AG20443 (cell line): ENCODE data around the gene ERVFRD-1.

Experiments used
- DNase-seq: peaks from one replicate; pipeline ENCODE4 v3.0.0; 2012; ENCODE audit warnings: low spot score, mixed read lengths

Gene ERVFRD-1

DNA sequence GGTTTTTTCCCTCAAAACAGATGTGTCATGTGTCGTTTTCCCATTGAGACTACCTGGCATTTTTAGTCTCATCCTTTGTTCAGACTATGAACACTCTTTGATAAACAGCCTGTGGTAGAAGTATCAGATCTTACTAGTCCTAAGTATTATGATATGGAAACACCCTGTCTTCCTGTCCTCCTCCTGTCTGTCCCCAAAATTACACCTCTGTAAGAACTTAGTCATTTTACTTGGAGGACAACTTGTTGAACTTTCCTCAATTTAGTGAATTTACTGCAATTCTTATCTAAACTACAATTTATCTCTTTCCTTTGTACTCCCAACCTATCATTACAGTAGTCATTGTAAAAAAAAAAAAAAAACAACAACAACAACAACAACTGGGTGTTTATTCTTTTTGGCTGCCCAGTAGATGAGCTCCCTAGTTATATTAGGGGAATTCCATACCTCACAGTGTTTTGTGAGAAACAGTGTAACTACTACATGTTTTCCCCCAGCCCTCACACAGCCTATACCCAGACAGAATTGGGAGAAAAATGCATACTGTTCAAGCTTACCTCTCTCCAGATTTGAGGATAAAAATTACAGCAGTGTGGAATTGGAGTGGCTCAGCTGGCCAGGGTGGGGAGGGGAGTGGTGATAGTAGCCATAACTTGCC, 18.5 kb upstream of the ERVFRD-1 start:
- no peak for DNase-seq

DNA sequence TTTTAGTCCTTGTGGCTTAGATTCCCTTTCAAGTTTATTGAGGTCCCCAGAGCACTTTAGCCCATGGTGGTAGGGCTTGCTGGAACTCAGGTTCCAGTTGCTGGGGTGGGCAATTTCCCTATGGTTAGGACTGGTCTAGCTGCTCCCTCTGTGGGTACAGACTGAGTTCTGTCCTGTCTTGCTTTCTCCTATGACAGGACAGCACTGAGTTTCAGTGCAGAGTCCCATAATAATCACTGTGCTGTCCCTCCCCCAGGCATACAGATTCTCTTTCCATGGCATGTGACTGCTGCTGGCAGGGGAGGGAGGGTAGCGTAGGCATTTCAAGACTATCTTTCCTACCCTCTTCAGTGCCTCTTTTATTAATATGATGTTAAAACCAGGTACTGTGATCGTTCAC, 17.1 kb upstream of the ERVFRD-1 start:
- DNase-seq = no peak

- DNase-seq = no peak
These were observed 15.4 kb upstream of the ERVFRD-1 start for GRCh38 chr6:11126876-11127275.

DNA sequence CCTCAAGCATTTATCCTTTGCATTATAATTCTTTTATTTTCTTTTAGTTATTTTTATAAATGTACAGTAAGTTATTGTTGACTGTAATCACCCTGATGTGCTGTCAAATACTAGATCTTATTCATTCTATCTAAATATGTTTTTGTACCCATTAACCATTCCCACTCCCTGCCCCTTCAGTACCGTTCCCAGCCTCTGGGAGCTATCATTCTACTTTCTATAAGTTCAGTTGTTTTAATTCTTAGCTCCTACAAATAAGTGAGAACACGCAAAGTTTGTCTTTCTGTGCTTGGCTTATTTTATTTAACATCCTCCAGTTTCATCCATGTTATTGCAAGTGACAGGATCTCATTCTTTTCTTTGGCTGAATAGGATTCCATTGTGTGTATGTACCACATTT, 12.5 kb upstream of the ERVFRD-1 start:
- no peak for DNase-seq

DNA sequence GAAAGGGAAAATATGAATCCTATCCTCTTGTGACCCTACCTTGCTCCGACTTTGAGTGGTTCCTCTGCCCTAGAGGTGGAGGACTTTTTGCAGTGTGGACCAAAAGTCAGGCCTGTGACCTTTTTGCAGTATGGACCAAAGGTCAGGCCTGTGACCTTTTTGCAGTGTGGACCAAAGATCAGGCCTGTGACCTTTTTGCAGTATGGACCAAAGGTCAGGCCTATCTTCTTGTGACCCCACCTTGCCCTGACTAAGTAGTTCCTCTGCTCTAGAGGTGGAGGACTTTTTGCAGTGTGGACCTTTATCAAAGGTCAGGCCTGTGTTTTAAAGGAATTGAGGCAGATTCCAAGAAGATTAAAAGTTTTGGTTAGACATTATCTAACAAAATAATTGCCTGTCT, 10.9 kb upstream of the ERVFRD-1 start:
- no peak for DNase-seq

GRCh38 chr6:11121851-11122250, 10.3 kb upstream of the ERVFRD-1 start:
- DNase-seq = no peak

DNA sequence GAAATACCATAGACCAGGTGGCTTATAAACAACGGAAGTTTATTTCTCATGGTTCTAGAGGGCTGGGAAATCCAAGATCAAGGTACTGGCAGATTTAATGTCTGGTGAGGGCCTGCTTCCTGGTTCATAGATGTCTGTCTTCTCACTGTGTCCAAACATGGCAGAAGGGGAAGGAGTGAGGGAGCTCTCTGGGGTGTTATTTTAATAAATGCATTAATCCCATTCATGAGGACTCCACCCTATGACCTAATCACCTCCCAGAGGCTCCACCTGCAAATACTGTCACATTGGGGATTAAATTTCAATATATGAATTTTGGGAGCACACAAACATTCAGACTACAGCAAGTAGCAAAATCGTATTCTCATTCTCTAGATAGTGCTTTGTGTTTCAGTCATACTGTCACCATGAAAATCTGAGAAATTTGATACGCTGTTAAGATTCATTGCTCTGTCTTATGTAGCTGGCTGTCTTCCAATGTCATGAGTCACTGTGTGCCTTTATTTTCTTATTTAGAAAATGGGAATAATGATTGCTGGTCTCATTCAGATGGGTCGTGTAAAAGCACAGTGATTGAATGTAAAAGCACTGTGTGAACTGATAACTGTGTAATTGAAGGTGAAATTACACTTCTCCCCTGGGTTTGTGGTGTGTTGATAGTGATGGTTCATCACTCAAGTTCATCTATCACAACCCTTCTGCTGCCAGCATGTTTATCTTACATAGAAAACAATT, 8.9 kb upstream of the ERVFRD-1 start:
- no peak for DNase-seq

DNA sequence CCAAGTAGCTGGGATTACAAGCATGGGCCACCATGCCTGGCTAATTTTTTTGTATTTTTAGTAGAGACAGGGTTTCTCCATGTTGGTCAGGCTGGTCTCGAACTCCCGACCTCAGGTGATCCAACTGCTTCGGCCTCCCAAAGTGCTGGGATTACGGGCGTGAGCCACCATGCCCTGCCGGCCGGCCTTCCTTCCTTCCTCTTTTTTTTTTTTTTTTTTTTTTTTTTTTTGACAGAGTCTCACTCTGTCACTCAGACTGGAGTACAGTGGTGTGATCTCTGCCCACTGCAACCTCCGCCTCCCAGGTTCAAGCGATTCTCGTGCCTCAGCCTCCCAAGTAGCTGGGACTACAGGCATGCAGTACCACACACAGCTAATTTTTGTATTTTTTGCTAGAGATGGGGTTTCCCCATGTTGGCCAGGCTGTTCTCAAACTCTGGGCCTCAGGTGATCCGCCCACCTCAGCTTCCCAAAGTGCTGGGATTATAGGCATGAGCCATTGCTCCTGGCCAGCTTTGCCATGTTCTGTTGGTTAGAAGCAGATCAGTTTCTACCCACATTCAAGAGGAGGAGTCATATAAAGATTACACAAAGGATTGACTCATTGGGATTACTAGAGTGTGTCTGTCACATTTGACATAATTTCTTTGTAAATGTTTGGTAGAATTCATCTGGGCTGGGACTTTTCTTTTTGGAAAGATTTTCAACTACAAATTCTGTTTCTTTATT, 4.4 kb upstream of the ERVFRD-1 start:
- peak; percentile 42 for DNase-seq

DNA sequence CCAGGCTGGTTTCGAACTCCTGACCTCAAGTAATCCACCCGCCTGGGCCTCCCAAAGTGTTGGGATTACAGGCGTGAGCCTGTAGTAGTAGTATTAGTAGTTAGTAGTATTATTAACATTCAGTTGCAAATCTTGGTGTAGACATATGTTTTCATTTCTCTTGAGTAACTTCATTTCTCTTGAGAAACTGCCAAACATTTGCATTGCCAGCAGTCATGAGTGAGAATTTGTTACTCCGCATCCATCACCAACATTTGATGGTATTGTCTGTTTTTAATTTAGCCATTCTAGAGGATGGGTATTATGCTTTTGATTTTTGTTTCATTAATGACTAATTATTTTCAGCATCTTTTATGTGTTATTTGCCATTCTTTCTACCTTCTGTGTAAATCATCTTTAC, 1.5 kb upstream of the ERVFRD-1 start:
- peak; percentile 29 for DNase-seq

DNA sequence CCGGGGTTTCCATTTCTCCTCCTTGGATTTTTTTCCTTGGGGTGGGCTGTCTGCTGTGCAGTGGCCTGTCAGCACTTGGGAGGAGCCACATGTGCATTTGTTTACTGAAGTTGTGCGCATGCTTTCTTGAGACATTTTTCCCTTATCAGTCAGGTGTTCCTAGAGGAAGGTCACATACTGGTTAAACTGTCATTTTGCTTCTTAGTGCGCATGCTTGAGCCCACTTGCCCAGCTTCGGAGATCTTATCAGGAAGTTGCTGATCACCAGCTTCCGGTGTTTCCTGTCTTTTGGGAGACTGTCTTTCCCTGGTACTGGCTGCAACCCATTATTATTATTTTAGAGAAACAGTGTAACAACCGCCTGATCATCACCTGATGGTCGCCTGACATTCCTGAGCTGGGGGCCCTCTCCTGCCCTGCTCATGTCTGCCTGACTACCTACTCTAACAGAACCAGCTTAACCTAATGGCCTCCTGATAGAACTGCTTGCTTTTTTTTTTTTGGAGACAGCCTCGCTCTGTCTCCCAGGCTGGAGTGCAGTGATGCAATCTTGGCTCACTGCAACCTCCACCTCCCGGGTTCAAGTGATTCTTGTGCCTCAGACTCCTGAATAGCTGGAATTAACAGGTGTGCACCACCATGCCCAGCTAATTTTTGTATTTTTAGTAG, 378 bp upstream of the ERVFRD-1 start:
- no peak for DNase-seq

DNA sequence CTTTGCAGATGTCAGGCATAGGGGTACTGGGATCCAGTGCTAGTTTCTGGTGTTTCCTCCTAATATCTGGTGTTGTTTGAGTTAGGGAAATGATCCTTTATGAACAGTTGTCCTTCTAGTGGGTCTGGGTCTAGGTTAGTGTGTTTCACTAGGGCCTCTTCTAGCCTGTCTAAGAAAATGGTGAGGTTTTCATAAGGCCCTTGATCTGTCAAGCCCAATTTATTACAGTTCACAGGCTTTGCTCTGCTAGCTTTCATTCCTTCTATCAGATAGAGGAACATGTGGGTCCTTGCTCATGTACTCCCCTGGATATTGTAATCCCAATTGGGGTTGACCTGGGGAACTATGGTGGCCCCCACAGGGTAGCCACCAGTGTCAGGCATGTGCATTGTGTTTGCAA, 2.8 kb downstream of the ERVFRD-1 start:
- no peak for DNase-seq

GRCh38 chr6:11103065-11103464, 8.5 kb downstream of the ERVFRD-1 start:
- no peak for DNase-seq

DNA sequence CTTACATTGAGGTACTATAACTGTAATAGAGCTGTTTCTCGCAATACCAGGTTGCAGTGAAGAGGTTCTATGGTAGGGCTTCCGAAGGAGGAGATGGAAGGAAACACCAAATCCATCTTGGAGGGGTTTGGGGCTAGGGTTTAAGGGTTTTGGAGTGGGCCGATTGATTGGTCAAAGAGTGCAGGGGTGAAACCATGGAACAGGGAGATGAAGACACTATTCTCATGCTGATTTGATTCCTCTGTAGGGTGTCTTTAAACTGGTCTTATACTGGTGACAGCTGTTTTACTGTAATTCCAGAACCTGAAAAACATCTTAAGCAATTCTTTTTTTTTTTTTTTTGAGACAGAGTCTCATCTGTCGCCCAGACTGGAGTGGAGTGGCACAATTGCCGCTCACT, 10.1 kb downstream of the ERVFRD-1 start:
- no peak for DNase-seq

- DNase-seq = no peak
These were observed 13.5 kb downstream of the ERVFRD-1 start for GRCh38 chr6:11098004-11098403.

DNA sequence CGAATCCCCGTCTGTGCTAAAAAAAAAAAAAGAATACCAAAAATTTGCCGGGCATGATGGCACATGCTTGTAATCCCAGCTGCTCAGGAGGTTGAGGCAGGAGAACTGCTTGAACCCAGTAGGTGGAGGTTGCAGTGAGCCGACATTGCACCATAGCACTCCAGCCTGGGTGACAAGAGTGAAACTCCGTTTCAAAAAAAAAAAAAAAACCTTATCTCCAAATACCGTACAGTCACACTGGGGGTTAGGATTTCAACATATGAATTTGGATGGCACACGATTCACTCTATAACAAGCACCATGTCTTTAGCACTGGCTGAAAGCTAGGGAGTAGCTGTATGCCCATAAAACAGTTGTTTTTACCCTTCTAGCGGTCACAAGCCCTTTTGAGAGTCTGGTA, 14.0 kb downstream of the ERVFRD-1 start:
- DNase-seq = no peak

DNA sequence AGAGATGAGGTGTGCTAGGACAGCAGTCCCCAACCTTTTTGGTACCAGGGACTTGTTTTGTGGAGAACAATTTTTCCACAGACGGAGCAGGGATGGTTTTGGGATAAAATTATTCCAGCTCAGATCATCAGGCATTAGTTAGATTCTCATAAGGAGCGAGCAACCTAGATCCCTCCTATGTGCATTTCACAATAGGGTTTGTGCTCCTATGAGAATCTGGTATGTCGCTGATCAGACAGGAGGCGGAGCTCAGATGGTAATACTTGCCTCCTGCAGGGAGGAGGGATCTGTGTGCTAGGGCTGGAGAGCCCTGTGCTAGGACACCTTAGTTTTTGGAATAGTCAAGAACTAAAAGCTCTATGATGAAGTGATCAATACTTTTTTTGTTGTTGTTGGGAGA, 15.4 kb downstream of the ERVFRD-1 start:
- peak; percentile 49 for DNase-seq

GRCh38 chr6:11094941-11095340, 16.6 kb downstream of the ERVFRD-1 start:
- DNase-seq = no peak

GRCh38 chr6:11094411-11094851, 17.1 kb downstream of the ERVFRD-1 start:
- peak; percentile 58 for DNase-seq

- peak; percentile 98 for DNase-seq
These were observed 17.7 kb downstream of the ERVFRD-1 start, which contains the start of gene SMIM13 for GRCh38 chr6:11093626-11094410. SMIM13 (plus strand) TSS chr6:11093834; CDS start chr6:11094314, 480 bp downstream.

DNA sequence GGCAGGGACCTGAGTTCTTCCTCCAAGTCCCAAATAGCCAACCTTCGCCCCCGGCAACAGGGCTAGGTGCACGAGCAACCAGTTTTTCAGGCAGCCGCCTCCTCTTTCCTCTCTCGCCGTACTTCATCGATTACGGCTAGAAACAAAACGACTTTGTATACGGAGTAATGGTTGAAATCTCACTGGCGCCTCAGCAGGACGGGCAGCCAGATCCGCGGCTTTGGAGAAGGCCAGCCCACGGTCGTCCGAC, 18.2 kb downstream of the ERVFRD-1 start:
- DNase-seq = no peak

DNA sequence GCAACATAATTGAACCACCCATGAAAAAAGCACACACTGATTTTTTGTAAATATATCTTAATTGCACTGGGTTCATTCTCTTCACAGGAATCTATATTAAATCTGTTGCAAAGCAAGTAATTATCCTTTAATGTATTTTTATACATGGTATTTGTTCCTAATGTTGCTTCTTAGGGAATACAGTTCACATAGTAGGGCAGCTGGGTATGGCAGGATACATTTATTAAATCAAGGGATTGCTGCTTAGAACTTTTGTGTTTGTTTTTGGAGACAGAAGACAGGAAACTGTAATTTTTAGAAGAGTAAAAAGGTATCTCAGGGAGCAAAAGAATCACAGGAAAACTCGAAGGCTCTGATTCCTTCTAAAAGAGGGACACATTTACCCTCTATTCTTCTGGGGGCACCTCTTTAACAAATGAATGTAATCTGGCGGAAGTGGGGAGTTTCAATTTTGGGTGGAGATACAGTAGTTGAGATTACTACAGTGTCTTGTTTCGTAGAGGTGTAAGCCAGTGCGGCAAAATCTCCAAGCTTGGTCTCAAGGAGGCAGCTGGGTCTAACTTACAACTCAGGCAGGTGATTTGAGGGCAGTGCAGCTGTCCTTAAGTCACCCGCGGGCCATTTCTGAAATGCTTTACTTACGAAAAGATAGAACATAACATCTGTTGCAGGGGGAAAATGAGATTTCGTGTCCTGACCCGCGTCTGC, 18.7 kb downstream of the ERVFRD-1 start:
- no peak for DNase-seq
